H1 (cell line): ENCODE results near the gene ODF4. TPM values are rescaled to one million over a fixed set of nuclear protein-coding genes. Genes with fewer than 3 reads are reported as not detected.

Source experiments
- CBX5 ChIP-seq: fragments of 300-800, 300-1000 bp; sonication (generic); IDR thresholded peaks from 2 replicates; pipeline ENCODE4 v1.7.1; 2016; ENCODE audit warnings: antibody characterized with exemption, low read length, low read depth
- polyA plus RNA-seq, 7 experiments: library from polyadenylated mRNA; depleted of rRNA in 3 of 7; stranded (reverse) in 5 of 7; unstranded in 2 of 7; fragments of >200 nt in 5 of 7; fragments of 200-250 nt in 2 of 7; gene quantifications; 1 replicate in 5 of 7; 2 replicates in 1 of 7; 4 replicates in 1 of 7; pipeline versions ENCODE4 v1.2.1 to v1.2.3, GENCODE V29; 2011 to 2013; ENCODE audit warnings: missing spikeins in 2 of 7, mixed read lengths in 2 of 7
- total RNA-seq: library from RNA; stranded (reverse); fragmentation: NEBNext Ultra II Directional; extraction: Animal tissue kit (Norgen Biotek cat#: 25700); gene quantifications from 2 replicates; pipeline ENCODE4 v1.2.1, GENCODE V29; 2021
- TF ChIP-seq, protein P1 (sequence below): IDR thresholded peaks from 2 replicates; pipeline ENCODE4 v1.6.1; 2011; ENCODE audit warnings: low read depth, mild to moderate bottlenecking, low read length; ENCODE audit not compliant: insufficient read depth

The ODF4 gene
- total and polyA plus RNA-seq, 2 of the 8 experiments (the other 6 are each of a cell fraction or from before 2014, with no cell fraction given), result not detected

DNA sequence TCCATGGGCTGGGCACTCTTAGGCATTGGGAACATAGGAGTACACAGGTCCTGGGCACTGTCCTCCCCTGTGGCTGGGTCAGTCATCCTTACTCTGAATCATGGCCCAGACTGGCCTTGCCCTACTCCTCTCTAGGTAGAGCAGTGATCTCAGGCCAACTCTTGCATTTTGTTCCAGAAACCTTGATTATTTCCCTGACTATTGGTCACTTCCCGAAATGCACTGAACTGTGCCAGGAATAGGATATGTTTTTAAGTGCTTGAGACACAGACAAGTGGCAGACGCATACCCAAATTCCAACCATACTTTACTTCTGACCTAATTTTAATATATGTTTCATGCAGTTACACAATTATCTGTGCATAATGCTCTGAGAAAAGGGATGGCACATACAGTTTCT, 26.6 kb downstream of the ODF4 start (continued):
- no peak for TF ChIP-seq CBX5
- TF ChIP-seq, protein P1, sequence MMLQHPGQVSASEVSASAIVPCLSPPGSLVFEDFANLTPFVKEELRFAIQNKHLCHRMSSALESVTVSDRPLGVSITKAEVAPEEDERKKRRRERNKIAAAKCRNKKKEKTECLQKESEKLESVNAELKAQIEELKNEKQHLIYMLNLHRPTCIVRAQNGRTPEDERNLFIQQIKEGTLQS, result no peak
